Trophoblast cell (in vitro differentiated cells and primary cell): ENCODE measurements around the gene DBNDD1.

ENCODE experiments used
- DNase-seq, 2 donors: peaks; one replicate each; pipeline ENCODE4 v3.0.0-alpha.2; 2016
- H2AFZ ChIP-seq: 2 replicates; pipeline ENCODE4 v1.6.1; 2013; ENCODE audit warnings: low read length, moderate library complexity, mild to moderate bottlenecking; ENCODE audit not compliant: insufficient read depth, poor library complexity
- H2AK5ac ChIP-seq: 2 replicates; pipeline ENCODE4 v1.6.1; 2013; ENCODE audit warnings: mild to moderate bottlenecking, low read length
- H2BK120ac ChIP-seq: 2 replicates; pipeline ENCODE4 v1.6.1; 2013; ENCODE audit warnings: low read length, mild to moderate bottlenecking, moderate library complexity; ENCODE audit not compliant: insufficient read depth, poor library complexity
- H2BK12ac ChIP-seq: 2 replicates; pipeline ENCODE4 v1.6.1; 2013; ENCODE audit warnings: mild to moderate bottlenecking, low read length, moderate library complexity
- H2BK5ac ChIP-seq: 2 replicates; pipeline ENCODE4 v1.6.1; 2013; ENCODE audit warnings: low read length, low read depth, moderate library complexity, mild to moderate bottlenecking; ENCODE audit not compliant: poor library complexity
- H3K14ac ChIP-seq: 2 replicates; pipeline ENCODE4 v1.6.1; 2013; ENCODE audit warnings: mild to moderate bottlenecking, low read length
- H3K18ac ChIP-seq: 2 replicates; pipeline ENCODE4 v1.6.1; 2013; ENCODE audit warnings: mild to moderate bottlenecking, low read length
- H3K23ac ChIP-seq: 2 replicates; pipeline ENCODE4 v1.6.1; 2013; ENCODE audit warnings: low read length
- H3K27ac ChIP-seq: 2 replicates; pipeline ENCODE4 v1.5.1; 2013; ENCODE audit warnings: low read depth, mild to moderate bottlenecking, inconsistent platforms, low read length, moderate library complexity
- H3K27me3 ChIP-seq: 2 replicates; pipeline ENCODE4 v1.6.1; 2013; ENCODE audit warnings: inconsistent platforms, mild to moderate bottlenecking, low read length, moderate library complexity; ENCODE audit not compliant: insufficient read depth
- H3K36me3 ChIP-seq, 2 experiments: 1 replicate in 1 of 2; 2 replicates in 1 of 2; pipeline ENCODE4 v1.6.1; 2013; ENCODE audit warnings: low read length in 2 of 2, mild to moderate bottlenecking in 2 of 2, moderate library complexity in 1 of 2; ENCODE audit not compliant: insufficient read depth in 2 of 2, control insufficient read depth in 1 of 2
- H3K4ac ChIP-seq: 2 replicates; pipeline ENCODE4 v1.6.1; 2013; ENCODE audit warnings: low read depth, mild to moderate bottlenecking, low read length, moderate library complexity
- H3K4me1 ChIP-seq, 2 experiments: 1 replicate in 1 of 2; 2 replicates in 1 of 2; pipeline ENCODE4 v1.6.1; 2013; ENCODE audit warnings: low read length in 2 of 2, mild to moderate bottlenecking in 2 of 2, moderate library complexity in 1 of 2; ENCODE audit not compliant: insufficient read depth in 2 of 2, control insufficient read depth in 1 of 2
- H3K4me2 ChIP-seq: 2 replicates; pipeline ENCODE4 v1.6.1; 2013; ENCODE audit warnings: inconsistent platforms, mild to moderate bottlenecking, low read length, moderate library complexity
- H3K4me3 ChIP-seq: 2 replicates; pipeline ENCODE4 v1.5.1; 2013; ENCODE audit warnings: mild to moderate bottlenecking, low read depth, low read length, inconsistent platforms
- H3K79me1 ChIP-seq: one replicate; pipeline ENCODE4 v1.6.1; 2013; ENCODE audit warnings: low read length
- H3K79me2 ChIP-seq: 2 replicates; pipeline ENCODE4 v1.6.1; 2013; ENCODE audit warnings: low read length, mild to moderate bottlenecking; ENCODE audit not compliant: control insufficient read depth, insufficient read depth, poor library complexity
- H3K9ac ChIP-seq: 2 replicates; pipeline ENCODE4 v1.6.1; 2013; ENCODE audit warnings: mild to moderate bottlenecking, low read length
- H3K9me3 ChIP-seq: 2 replicates; pipeline ENCODE4 v1.6.1; 2013; ENCODE audit warnings: low read depth, mild to moderate bottlenecking, control low read depth, inconsistent platforms, low read length; ENCODE audit not compliant: insufficient read depth
- H4K12ac ChIP-seq: 2 replicates; pipeline ENCODE4 v1.6.1; 2013; ENCODE audit warnings: low read depth, mild to moderate bottlenecking, low read length, moderate library complexity
- H4K8ac ChIP-seq: 2 replicates; pipeline ENCODE4 v1.6.1; 2013; ENCODE audit warnings: low read depth, mild to moderate bottlenecking, low read length, moderate library complexity
- H4K91ac ChIP-seq: one replicate; pipeline ENCODE4 v1.6.1; 2013; ENCODE audit warnings: low read depth, mild to moderate bottlenecking, low read length, moderate library complexity
- WGBS: extraction: QIAGEN DNeasy Blood & Tissue Kit; methylation state at CpG from one replicate; pipeline ENCODE4 v1.1.7; 2013; ENCODE audit warnings: missing lambda C conversion rate; ENCODE audit not compliant: insufficient read length, insufficient coverage; ENCODE audit errors: extremely low coverage; 5-methylcytosine and 5-hydroxymethylcytosine counted together

The DBNDD1 gene

GRCh38 chr16:90031186-90031930, 12.1 kb upstream of the DBNDD1 start:
- Histone ChIP-seq H2AK5ac (no peak overlapping the region), H2BK5ac (no peak overlapping the region), H3K23ac (no peak overlapping the region), H3K79me2 (no peaks in the 10 kb centered on the region), H4K91ac (no peak overlapping the region), H3K27ac (no peak overlapping the region), H3K79me1 (no peaks in the 10 kb centered on the region), H4K8ac (no peak overlapping the region), H2AFZ (no peak overlapping the region), H3K4me2 (no peak overlapping the region), H3K9me3 (peaks cover 3% of the 10 kb centered on the region), H2BK120ac (no peak overlapping the region), H3K18ac (no peak overlapping the region), H3K27me3 (no peaks in the 10 kb centered on the region), H3K14ac (no peak overlapping the region), H3K9ac (no peak overlapping the region), H3K4ac (no peak overlapping the region), H3K36me3 (peaks cover 12 to 17% of the 10 kb centered on the region in 2 experiments), H4K12ac (no peak overlapping the region), H3K4me3 (no peak overlapping the region), H3K4me1 (no peaks in the 10 kb centered on the region), H2BK12ac (no peak overlapping the region)
- WGBS, result no CpG with 5 or more reads among the region's 19 CpGs
- no peak for DNase-seq

DNA sequence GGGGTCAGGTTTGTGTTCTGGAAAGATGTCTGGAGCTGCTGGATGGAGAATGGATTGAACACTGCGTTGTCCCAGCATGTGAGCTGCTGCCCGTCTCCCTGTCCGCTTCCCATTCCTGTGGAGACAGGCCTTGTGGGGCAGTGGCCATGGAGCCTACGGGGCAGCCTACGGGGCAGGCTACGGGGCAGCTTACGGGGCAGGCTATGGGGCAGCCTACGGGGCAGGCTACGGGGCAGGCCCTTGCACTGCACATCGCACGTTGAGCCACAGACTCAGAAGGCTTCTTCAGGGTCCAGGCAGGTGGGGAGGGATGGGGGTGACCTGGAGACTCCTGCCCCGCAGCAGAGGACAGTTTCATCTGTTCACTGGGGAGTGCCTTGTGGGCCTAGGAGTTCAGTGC, 9.7 kb upstream of the DBNDD1 start:
- H3K27ac ChIP-seq, result no peak overlapping the region
- H3K4ac ChIP-seq, result no peak overlapping the region
- no peak overlapping the region for H2BK120ac ChIP-seq
- H3K23ac ChIP-seq, result no peak overlapping the region
- peaks cover 2% of the 10 kb centered on the region for H3K9me3 ChIP-seq
- no peak overlapping the region for H2BK12ac ChIP-seq
- H2AFZ ChIP-seq, result no peak overlapping the region
- no peak overlapping the region for H4K91ac ChIP-seq
- H2BK5ac ChIP-seq, result no peak overlapping the region
- no peak overlapping the region for H4K8ac ChIP-seq
- no peak overlapping the region for H3K18ac ChIP-seq
- no peak overlapping the region for H3K4me3 ChIP-seq
- H3K79me1 ChIP-seq, result no peaks in the 10 kb centered on the region
- H3K4me1 ChIP-seq, result no peaks in the 10 kb centered on the region
- no peaks in the 10 kb centered on the region for H3K27me3 ChIP-seq
- WGBS, result no CpG with 5 or more reads among the region's 12 CpGs
- peaks cover 8 to 15% of the 10 kb centered on the region in 2 experiments for H3K36me3 ChIP-seq
- DNase-seq, result no peak
- no peaks in the 10 kb centered on the region for H3K79me2 ChIP-seq
- H2AK5ac ChIP-seq, result no peak overlapping the region
- H4K12ac ChIP-seq, result no peak overlapping the region
- H3K14ac ChIP-seq, result no peak overlapping the region
- H3K9ac ChIP-seq, result no peak overlapping the region
- no peak overlapping the region for H3K4me2 ChIP-seq

DNA sequence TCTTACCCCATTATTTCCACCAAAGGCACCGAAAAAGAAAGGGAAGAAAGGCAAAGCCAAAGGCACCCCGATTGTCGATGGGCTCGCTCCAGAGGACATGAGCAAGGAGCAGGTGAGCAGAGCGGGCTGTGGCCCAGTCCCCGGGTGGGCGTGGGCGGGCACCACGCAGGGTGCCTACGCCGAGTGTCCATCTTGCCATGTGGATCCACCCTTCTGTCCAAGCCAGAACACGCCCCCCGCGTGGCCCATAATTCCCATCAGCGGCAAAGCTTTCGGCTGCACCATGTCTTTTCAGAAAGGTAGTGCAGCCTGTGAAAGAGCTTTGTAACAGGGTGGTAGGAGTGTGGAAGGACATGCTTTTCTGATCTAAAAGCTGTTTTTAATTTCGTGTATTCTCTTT, 8.4 kb upstream of the DBNDD1 start:
- Histone ChIP-seq H3K79me2 (no peaks in the 10 kb centered on the region), H3K36me3 (peaks cover 5 to 14% of the 10 kb centered on the region in 2 experiments), H4K12ac (no peak overlapping the region), H4K8ac (no peak overlapping the region), H3K27ac (no peak overlapping the region), H3K4me3 (no peak overlapping the region), H2AK5ac (no peak overlapping the region), H2BK12ac (no peak overlapping the region), H3K9me3 (peaks cover 2% of the 10 kb centered on the region), H3K4me1 (peaks cover 0 to 4% of the 10 kb centered on the region in 2 experiments), H3K4ac (no peak overlapping the region), H3K79me1 (no peaks in the 10 kb centered on the region), H3K4me2 (no peak overlapping the region), H4K91ac (no peak overlapping the region), H3K14ac (no peak overlapping the region), H2BK120ac (no peak overlapping the region), H3K9ac (no peak overlapping the region), H3K23ac (no peak overlapping the region), H3K27me3 (no peaks in the 10 kb centered on the region), H3K18ac (no peak overlapping the region), H2AFZ (no peak overlapping the region), H2BK5ac (no peak overlapping the region)
- DNase-seq, result no peak
- WGBS, result no CpG with 5 or more reads among the region's 17 CpGs

DNA sequence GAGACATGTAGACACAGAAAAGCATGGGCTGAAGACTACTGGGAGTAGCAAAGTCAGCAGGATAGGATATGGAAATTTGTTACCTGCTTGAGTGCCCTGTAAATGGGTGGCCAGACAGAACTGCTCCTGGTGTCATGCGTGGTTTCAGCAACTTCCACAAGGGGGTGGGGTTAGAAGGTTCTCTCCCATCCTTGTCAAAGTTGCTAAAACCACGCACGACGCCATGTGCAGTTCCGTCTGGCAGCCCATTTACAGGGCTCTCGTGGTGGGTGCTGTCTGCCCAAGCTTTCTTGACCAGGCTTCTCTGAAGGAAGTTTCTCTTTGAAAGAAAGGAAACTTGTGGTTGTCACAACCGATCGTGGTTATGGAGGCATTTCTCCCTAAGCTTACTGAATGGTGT, 6.9 kb upstream of the DBNDD1 start:
- H3K4me3 ChIP-seq, result no peak overlapping the region
- no CpG with 5 or more reads among the region's 8 CpGs for WGBS
- H4K8ac ChIP-seq, result no peak overlapping the region
- no peak overlapping the region for H3K27ac ChIP-seq
- H4K91ac ChIP-seq, result no peak overlapping the region
- no peak overlapping the region for H2AFZ ChIP-seq
- no peak overlapping the region for H3K23ac ChIP-seq
- peaks cover under 1 to 1% of the 10 kb centered on the region in 2 experiments for H3K36me3 ChIP-seq
- H3K4ac ChIP-seq, result no peak overlapping the region
- H2AK5ac ChIP-seq, result no peak overlapping the region
- H3K79me1 ChIP-seq, result no peaks in the 10 kb centered on the region
- no peak overlapping the region for H3K4me2 ChIP-seq
- H4K12ac ChIP-seq, result no peak overlapping the region
- H3K14ac ChIP-seq, result no peak overlapping the region
- no peak overlapping the region for H3K9ac ChIP-seq
- H3K27me3 ChIP-seq, result no peaks in the 10 kb centered on the region
- H3K4me1 ChIP-seq, result peaks cover 4 to 8% of the 10 kb centered on the region in 2 experiments
- H3K9me3 ChIP-seq, result no peaks in the 10 kb centered on the region
- DNase-seq, result no peak
- H2BK120ac ChIP-seq, result no peak overlapping the region
- no peak overlapping the region for H2BK5ac ChIP-seq
- H2BK12ac ChIP-seq, result no peak overlapping the region
- H3K79me2 ChIP-seq, result no peaks in the 10 kb centered on the region
- no peak overlapping the region for H3K18ac ChIP-seq
